Iris pigment epithelial cell (primary cell): ENCODE measurements around the gene HIRIP3.
"Not testable (repeated sequence)": the region's sequence is repeated elsewhere in the genome, so short reads cannot be mapped to it uniquely, and the experiment has no call there.

Experiments used
- DNase-seq: peaks from one replicate; pipeline ENCODE4 v3.0.0-alpha.2; 2011; ENCODE audit warnings: low read depth

HIRIP3 gene

GRCh38 chr16:30016555-30017276 is 21.3 kb upstream of the HIRIP3 start:
- no peak for DNase-seq

- DNase-seq, result not testable (repeated sequence)
Observed at GRCh38 chr16:30015450-30015849, 20.0 kb upstream of the HIRIP3 start.

GRCh38 chr16:30012598-30012997 is 17.2 kb upstream of the HIRIP3 start:
- DNase-seq, result not testable (repeated sequence)

- DNase-seq, result no peak
Observed at GRCh38 chr16:30011714-30012504, 16.5 kb upstream of the HIRIP3 start.

- no peak for DNase-seq
Observed at GRCh38 chr16:30010844-30011713, 15.7 kb upstream of the HIRIP3 start, which contains the start of gene DOC2A. Gene DOC2A (minus strand): TSS chr16:30011027. CDS start chr16:30010222, 805 bp downstream.

- DNase-seq, result no peak
Observed at GRCh38 chr16:30009990-30010843, 14.8 kb upstream of the HIRIP3 start.

GRCh38 chr16:30009085-30009862 is 13.9 kb upstream of the HIRIP3 start:
- no peak for DNase-seq

- no peak for DNase-seq
Observed at GRCh38 chr16:30007378-30007895, 12.0 kb upstream of the HIRIP3 start.

- DNase-seq, result no peak
Observed at GRCh38 chr16:30006659-30007377, 11.4 kb upstream of the HIRIP3 start.

- DNase-seq, result no peak
Observed at GRCh38 chr16:30006095-30006473, 10.7 kb upstream of the HIRIP3 start.

GRCh38 chr16:30005341-30006094 is 10.1 kb upstream of the HIRIP3 start:
- DNase-seq, result peak; percentile 36

- no peak for DNase-seq
Observed at GRCh38 chr16:30004811-30005242, 9.4 kb upstream of the HIRIP3 start.

GRCh38 chr16:30004424-30004776 is 9.0 kb upstream of the HIRIP3 start:
- no peak for DNase-seq

- no peak for DNase-seq
Observed at GRCh38 chr16:30003670-30004423, 8.4 kb upstream of the HIRIP3 start.

- no peak for DNase-seq
Observed at GRCh38 chr16:30002614-30003346, 7.4 kb upstream of the HIRIP3 start.

- DNase-seq, result no peak
Observed at GRCh38 chr16:30000735-30001631, 5.6 kb upstream of the HIRIP3 start.
